ENCODE results near the gene NCLN.
"Not testable (repeated sequence)": the region's sequence is repeated elsewhere in the genome, so short reads cannot be mapped to it uniquely, and the experiment has no call there.

Gene NCLN

GRCh38 chr19:3225169-3225485 is 39.4 kb downstream of the NCLN start:
- DNase-seq (ENCODE audit: low read depth, low spot score), result no peak

- no peak for DNase-seq (ENCODE audit: low read depth, low spot score)
Measured at GRCh38 chr19:3225677-3226093, 40.0 kb downstream of the NCLN start.

- DNase-seq (ENCODE audit: low read depth, low spot score), result no peak
Measured at GRCh38 chr19:3227054-3227626, 41.4 kb downstream of the NCLN start.

GRCh38 chr19:3229346-3229743 is 43.6 kb downstream of the NCLN start:
- no peak for DNase-seq (ENCODE audit: low read depth, low spot score)

- no peak for DNase-seq (ENCODE audit: low read depth, low spot score)
Measured at GRCh38 chr19:3229888-3230496, 44.3 kb downstream of the NCLN start.

DNA sequence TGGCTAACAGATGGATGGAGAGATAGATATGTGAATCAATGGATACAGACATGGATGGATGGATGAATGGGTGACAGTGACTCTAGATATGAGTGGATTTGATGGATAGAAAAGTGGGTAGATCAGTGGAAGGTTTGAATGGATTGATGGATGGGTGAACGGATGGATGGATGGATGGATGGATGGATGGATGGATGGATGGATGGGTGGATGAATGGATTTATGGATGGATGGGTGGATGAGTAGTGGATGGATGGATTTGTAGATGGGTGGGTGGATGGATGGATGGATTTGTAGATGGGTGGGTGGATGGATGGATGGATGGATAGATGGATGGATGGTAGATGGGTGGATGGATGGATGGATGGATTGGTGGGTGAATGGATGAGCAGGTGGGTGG is 45.6 kb downstream of the NCLN start:
- DNase-seq (ENCODE audit: low read depth, low spot score), result no peak

DNA sequence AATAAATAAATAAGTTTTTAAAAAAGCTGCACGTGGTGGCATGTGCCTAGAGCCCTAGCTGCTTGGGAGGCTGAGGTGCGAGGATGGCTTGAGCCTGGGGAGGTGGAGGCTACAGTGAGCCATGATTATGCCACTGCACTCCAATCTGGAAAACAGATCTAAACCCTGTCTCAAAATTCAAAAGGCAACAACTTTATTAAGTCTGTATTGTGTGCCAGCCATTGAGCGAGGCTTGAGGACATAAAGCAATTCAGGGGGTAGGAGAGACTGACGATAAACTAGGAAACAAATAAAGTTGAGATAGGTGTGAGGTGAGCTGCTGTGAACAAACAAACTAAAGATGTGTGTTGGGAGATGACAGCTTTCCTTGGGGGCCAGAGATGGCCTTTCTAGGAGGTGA is 47.4 kb downstream of the NCLN start:
- no peak for DNase-seq (ENCODE audit: low read depth, low spot score)

DNA sequence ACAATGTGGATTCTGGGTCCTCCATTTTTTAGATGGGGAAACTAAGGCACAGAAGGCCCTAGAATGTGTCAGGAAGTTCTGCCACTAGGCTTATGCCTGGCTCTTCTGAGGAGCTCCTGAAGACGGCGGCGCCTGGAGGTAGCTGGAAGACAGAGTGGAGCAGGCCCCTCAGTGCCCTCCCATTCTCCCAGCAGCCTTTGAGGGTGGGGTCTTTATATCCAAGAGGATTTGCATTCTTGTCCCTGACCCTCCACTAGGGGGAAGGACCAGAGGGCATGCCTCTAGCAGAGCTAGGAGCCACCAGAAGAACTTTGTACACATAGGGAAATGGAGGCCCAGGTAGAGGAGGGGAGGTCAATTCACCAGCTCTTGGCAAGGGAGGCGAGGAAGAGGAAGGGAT is 48.1 kb downstream of the NCLN start:
- no peak for DNase-seq (ENCODE audit: low read depth, low spot score)

- no peak for DNase-seq (ENCODE audit: low read depth, low spot score)
Measured at GRCh38 chr19:3234800-3235199, 49.1 kb downstream of the NCLN start.

DNA sequence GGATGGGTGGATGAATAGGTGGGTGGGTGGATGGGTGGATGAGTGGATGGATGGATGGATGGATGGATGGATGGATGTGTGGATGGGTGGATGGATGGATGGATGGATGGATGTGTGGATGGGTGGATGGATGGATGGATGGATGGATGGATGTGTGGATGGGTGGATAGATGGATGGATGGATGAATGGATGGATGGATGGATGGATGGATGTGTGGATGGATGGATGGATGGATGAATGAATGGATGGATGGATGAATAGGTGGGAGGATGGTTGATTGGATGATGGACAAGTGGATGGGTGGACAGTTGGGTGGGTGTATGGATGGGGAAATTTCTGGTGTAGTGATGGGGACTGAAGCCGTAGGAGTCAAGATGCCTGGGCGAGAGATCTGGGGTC is 49.9 kb downstream of the NCLN start:
- not testable (repeated sequence) for DNase-seq (ENCODE audit: low read depth, low spot score)

GRCh38 chr19:3236272-3236671 is 50.5 kb downstream of the NCLN start:
- no peak for DNase-seq (ENCODE audit: low read depth, low spot score)

DNA sequence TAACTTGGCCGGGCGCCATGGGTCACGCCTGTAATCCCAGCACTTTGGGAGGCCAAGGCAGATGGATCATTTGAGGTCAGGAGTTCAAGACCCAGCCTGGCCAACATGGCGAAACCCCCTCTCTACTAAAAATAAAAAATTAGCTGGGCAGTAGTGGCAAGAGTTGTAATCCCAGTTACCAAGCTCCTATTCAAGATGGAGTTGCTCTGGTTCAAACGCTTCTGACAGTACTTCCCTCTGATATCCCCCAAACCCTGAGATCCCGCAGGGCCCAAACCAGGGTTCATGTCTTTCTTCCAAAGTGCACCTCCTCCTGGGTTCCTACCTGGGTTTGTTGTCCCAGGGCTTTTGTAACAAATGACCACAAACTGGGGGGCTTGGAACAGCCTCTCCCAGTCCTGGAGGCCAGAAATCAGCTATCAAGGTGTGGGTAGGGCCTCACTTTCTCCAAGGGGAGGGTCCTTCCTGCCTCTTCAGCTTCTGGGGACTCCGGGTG is 52.4 kb downstream of the NCLN start:
- no peak for DNase-seq (ENCODE audit: low read depth, low spot score)

DNA sequence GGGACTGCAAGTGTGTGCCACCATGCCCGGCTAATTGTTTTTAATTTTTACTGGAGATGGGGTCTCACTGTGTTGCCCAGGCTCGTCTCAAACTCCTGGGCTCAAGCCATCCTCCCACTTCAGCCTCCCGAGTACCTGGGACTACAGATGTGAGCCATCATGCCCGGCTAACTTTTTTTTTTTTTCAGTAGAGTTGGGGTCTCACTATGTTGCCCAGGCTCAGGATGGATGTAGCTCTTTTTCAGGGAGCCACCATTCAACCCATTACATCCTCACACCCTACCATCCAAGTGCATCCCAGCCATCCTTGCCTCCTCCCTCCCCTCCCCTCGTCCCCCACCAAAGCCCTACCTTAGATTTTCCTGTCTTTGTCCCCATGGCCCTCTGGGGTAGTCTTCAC is 53.6 kb downstream of the NCLN start:
- DNase-seq (ENCODE audit: low read depth, low spot score), result no peak

DNA sequence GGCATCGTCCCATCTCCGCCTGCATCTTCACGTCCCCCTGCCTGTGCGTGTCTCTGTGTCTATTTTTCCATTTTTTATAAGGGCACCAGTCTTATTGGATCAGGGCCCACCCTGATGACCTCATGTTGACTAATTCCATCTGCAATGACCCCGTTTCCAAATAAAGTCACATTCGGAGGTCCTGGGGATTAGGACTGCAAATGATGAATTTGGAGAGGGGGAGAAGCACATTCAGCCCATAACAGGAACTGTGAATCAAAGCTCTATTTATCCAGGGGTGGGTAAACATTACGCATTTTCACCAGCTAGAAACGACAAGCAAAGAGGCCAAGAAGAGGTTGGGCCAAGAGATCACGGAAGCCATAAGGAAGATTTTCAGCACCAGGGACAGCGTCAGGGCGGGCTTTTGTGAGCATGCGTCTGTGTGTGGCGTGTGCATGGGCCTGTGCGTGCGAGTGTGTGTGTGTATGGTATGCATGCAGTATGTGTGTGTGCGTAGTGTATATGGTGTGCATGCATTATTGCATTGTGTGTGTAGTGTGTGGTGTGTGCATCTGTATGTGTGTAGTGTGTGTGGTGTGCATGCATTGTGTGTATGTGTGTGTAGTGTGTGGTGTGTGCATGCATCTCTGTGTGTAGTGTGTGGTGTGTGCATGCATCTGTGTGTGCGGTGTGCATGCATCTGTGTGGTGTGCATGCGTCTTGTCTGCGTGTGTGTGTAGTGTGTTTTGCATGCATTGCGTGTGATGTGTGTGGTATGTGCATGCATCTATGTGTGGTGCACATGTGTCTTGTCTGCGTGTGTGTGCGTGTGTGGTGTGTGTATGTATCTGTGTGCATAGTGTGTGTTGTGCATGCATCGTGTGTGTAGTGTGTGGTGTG is 58.3 kb downstream of the NCLN start:
- peak; percentile 71 for DNase-seq (ENCODE audit: low read depth, low spot score)

DNA sequence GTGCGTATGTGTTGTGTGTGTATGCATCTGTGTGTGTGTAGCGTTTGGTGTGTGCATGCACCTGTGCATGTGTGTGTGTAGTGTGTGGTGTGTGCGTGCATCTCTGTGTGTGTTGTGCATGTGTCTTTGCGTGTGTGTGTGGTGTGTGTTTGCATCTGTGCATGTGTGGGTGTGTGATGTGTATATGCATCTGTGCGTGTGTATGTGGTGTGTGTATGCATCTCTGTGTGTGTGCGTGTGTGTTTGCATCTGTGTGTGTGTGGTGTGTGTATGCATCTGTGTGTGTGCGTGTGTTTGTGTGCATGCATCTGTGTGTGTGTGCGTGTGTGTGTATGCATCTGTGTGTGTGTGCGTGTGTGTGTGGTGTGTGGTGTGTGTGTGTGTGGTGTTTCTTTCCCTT is 59.3 kb downstream of the NCLN start:
- no peak for DNase-seq (ENCODE audit: low read depth, low spot score)

DNA sequence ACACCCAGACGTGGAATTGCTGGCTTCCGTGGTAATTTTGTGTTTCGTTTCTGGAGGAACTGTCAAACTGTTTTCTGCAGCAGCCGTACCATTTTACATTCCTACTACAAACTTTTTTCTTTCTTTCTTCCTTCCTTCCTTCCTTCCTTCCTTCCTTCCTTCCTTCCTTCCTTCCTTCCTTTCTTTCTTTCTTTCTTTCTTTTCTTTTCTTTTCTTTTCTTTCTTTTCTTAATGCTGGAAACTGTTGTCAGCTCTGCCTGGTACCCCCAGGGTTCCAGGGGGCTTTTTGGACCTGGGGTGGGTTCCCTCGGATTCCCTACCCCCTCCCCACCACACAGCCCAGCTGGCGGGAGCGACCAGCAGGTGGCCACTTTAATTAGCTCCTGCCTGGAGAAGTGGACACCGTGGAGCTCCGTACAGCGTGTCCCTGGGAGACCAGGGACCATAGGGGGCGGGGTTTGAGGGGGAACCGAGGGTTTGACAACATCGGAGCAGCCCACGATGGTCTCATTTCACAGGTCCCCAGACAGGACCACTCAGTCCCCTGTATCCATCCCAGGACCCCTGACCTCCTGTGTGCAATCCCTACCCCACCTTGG is 63.1 kb downstream of the NCLN start:
- no peak for DNase-seq (ENCODE audit: low read depth, low spot score)

DNA sequence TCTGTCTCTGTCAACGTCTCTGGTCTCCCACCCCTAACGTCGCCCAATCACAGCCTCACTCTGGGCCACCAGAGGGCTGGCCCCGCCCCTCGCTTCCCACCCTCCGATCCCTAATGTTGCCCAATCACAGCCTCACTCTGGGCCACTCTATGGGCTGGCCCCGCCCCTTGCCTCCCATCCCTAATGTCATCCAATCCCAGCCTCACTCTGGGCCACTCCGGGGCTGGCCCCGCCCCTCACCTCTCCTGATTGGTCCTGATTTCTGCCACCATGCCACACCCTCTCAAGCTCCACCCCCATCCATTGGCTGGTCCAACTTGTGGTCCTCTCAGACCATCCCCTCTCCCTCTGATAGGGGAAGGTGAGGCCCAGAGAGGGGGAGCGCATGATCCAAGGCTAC is 63.7 kb downstream of the NCLN start:
- no peak for DNase-seq (ENCODE audit: low read depth, low spot score)

DNA sequence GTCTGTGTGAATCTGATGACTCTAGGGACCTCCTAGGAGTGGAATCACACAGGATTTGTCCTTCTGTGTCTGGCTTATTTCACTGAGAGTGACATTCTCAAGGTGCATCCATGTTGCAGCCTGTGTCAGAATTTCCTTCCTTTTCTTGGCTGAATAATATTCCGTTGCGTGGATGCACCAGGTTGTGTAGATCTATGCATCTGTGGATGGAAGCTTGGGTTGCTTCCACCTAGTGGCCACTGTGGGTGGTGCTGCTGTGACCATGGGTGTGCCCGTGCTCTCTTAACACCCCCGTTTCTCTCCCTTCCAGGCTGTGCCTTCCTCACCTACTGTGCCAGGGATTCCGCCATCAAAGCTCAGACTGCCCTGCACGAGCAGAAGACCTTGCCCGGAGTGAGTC is 64.9 kb downstream of the NCLN start:
- no peak for DNase-seq (ENCODE audit: low read depth, low spot score)

DNA sequence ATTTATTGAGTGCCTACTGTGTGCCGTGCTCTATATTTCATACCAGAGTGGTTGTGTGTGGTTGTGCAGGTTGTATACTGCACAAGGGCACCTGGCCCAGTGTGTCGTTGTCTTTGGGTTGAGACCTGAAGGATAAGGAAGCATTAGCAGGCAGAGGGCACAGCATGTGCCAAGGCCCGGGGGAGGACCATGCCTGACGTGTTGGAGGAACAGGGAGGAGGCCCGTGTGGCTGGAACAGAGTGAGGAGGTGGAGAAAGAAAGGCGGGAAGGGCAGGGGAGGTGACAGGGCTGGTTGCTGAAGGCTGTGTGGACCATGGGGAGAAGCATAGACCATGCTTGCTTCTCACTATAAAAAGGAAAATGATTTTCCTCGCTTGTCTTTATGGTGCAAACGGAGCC is 65.5 kb downstream of the NCLN start:
- no peak for DNase-seq (ENCODE audit: low read depth, low spot score)

DNA sequence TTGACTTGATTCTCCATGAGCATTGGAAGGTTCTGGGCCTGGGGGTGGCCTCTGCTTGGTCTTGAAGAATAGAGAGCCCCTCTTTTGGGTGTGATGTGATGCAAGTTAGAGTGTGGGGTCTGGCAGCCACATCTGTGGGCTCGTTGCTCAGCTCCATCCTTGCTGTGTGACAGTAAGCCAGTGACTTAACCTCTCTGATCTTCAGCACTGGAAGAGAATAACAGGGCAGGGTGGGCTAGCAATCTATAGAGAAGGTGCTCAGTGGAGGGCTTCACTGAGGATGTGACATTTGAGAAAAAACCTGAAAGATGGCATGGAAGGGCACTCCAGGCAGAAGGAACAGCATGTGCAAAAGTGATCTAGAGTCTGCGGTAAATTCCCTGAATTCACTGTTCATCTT is 66.9 kb downstream of the NCLN start:
- DNase-seq (ENCODE audit: low read depth, low spot score), result no peak

DNA sequence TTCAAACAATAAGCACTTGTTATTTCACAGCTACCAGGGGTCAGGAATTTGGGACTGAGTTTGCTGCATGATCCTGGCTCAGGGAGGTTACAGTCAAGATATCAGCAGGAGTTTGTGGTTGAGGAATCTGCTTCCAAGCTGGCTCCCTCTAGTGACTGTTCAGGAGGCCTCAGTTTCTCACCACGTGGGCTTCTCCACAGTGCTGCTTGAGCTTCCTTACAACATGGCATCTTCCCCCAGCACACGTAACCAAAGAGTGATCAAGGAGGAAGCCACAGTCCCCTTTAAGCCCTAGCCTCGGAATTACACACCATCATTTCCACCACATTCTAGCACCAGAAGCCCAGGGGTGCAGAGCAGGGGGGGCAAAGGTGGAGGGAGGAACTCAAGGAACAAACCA is 67.5 kb downstream of the NCLN start:
- DNase-seq (ENCODE audit: low read depth, low spot score), result no peak

GRCh38 chr19:3254520-3254919 is 68.8 kb downstream of the NCLN start:
- no peak for DNase-seq (ENCODE audit: low read depth, low spot score)

DNA sequence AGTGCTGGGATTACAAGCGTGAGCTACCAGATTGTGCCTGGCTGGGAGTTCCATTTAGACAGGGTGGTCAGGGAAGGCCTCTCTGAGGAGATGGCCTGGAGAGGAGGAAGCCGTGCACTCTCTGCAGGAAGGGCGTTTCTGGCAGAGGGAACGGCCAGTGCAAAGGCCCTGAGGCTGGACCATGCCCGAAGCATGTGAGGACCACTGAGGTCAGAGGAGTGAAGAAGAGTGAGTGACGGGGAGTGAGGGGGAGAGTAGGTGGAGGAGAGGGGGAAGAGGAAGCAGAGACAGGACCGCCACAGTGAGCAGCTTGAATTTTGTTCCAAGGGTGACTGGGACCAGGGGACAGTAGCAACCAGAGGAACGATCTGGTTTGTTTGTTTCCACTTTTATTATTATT is 71.3 kb downstream of the NCLN start:
- no peak for DNase-seq (ENCODE audit: low read depth, low spot score)

All from astrocyte of the hippocampus (primary cell).